ENCODE data around the gene CRACR2A. TPM values are rescaled to one million over a fixed set of nuclear protein-coding genes. Genes with fewer than 3 reads are reported as not detected.

The CRACR2A gene
- total RNA-seq, 1 donor from 2014 or later, result 0.82 TPM

- Mint-ChIP-seq H3K4me1 (ENCODE audit: low read depth) (peaks cover 7% of the 10 kb centered on the region), H3K4me3 (ENCODE audit: unreplicated experiment) (no peak overlapping the region), H3K27me3 (ENCODE audit: low read depth) (peaks cover 11% of the 10 kb centered on the region), H3K36me3 (ENCODE audit: low read depth) (no peaks in the 10 kb centered on the region), H3K9me3 (ENCODE audit: low read depth) (no peaks in the 10 kb centered on the region), H3K27ac (ENCODE audit: unreplicated experiment) (no peak overlapping the region)
- TF ChIP-seq, protein P1, sequence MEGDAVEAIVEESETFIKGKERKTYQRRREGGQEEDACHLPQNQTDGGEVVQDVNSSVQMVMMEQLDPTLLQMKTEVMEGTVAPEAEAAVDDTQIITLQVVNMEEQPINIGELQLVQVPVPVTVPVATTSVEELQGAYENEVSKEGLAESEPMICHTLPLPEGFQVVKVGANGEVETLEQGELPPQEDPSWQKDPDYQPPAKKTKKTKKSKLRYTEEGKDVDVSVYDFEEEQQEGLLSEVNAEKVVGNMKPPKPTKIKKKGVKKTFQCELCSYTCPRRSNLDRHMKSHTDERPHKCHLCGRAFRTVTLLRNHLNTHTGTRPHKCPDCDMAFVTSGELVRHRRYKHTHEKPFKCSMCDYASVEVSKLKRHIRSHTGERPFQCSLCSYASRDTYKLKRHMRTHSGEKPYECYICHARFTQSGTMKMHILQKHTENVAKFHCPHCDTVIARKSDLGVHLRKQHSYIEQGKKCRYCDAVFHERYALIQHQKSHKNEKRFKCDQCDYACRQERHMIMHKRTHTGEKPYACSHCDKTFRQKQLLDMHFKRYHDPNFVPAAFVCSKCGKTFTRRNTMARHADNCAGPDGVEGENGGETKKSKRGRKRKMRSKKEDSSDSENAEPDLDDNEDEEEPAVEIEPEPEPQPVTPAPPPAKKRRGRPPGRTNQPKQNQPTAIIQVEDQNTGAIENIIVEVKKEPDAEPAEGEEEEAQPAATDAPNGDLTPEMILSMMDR (IDR thresholded peaks at IDR 0.05), result no peak
- no peak for DNase-seq (ENCODE audit: low spot score)
Measured at GRCh38 chr12:3645091-3645490, 107.8 kb downstream of the CRACR2A start.

DNA sequence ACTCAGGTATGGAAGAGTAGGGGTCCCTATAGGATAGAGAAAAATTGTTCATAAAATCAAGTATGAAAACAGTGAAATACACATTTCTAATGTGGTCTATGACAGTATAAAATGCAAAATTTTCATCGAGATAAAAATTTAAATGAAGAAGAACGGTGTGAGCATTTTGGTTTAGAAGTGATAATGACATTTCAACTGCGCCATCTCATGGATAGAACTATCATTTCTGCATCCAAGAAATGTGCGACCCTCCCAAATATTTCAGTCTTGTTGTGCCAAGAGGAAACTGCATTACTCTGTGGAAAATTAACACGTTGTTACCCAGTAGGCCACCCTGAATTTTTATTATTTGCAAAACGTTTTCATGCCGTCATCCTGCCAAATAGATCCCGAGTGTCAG, 108.8 kb downstream of the CRACR2A start:
- Mint-ChIP-seq H3K4me3 (ENCODE audit: unreplicated experiment) (no peak overlapping the region), H3K36me3 (ENCODE audit: low read depth) (no peaks in the 10 kb centered on the region)
- TF ChIP-seq, protein P1 (IDR thresholded peaks at IDR 0.05), result no peak

DNA sequence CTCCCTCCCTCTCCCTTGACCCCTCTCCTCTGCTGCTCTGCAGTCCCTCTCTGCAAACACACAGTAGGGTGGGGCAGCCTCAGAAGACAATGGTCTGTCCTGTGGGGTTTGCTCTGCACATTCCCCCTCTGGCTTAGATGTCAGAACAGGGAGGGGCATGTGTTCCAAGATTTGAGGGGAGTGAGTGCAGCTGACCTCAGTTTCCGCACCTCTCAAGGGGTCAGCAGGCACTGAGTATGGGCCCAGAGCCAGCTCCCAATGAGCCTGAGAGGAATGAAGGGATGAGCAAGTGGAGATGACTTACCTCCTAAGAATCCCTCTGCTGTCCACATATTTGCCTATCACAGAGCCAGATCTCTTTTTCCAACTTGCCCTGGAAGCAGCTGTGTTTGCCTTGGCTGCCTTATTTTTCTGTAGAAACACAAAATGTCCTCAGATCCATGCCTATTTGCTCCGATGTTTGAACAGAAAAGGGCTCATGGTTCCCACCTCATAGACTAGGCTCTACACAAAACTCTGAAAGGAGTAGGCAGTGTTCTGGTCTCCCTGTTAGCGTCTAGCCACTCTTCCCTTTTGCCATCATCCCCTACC, 111.4 kb downstream of the CRACR2A start:
- Mint-ChIP-seq H3K27me3 (ENCODE audit: low read depth) (peaks cover 8% of the 10 kb centered on the region), H3K4me3 (ENCODE audit: unreplicated experiment) (no peak overlapping the region), H3K4me1 (ENCODE audit: low read depth) (peaks cover 7% of the 10 kb centered on the region), H3K9me3 (ENCODE audit: low read depth) (no peaks in the 10 kb centered on the region), H3K27ac (ENCODE audit: unreplicated experiment) (no peak overlapping the region), H3K36me3 (ENCODE audit: low read depth) (no peaks in the 10 kb centered on the region)
- DNase-seq (ENCODE audit: low spot score), result no peak
- TF ChIP-seq, protein P1 (IDR thresholded peaks at IDR 0.05), result no peak

More for the DNA sequence above, 108.8 kb downstream of the CRACR2A start:
- Mint-ChIP-seq H3K9me3 (ENCODE audit: low read depth) (no peaks in the 10 kb centered on the region), H3K27me3 (ENCODE audit: low read depth) (peaks cover 4% of the 10 kb centered on the region), H3K27ac (ENCODE audit: unreplicated experiment) (no peak overlapping the region), H3K4me1 (ENCODE audit: low read depth) (peaks cover 7% of the 10 kb centered on the region)
- DNase-seq (ENCODE audit: low spot score), result no peak

DNA sequence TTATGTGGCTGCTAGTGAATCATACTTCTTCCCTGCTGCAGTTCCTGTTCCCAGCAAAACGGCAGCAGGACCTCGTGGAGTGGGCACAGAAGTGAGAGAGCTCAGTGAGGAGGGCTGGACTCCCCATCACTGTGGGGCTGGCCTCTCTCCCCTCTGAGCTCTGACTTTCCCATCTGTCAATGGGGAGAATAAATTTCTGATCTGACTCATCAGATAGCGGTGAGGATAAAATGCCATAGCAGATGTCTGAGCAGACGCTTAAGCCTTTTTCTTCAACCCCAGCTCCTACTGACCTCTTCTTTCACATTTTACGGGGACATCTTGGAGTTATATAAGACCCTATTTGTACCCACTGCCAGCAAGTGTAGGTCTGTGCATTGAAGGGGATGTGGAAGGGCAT, 116.6 kb downstream of the CRACR2A start:
- TF ChIP-seq, protein P1 (IDR thresholded peaks at IDR 0.05), result no peak
- Mint-ChIP-seq H3K36me3 (ENCODE audit: low read depth) (no peaks in the 10 kb centered on the region), H3K4me3 (ENCODE audit: unreplicated experiment) (no peak overlapping the region), H3K27ac (ENCODE audit: unreplicated experiment) (no peak overlapping the region), H3K9me3 (ENCODE audit: low read depth) (no peaks in the 10 kb centered on the region), H3K27me3 (ENCODE audit: low read depth) (peaks cover 6% of the 10 kb centered on the region), H3K4me1 (ENCODE audit: low read depth) (peaks cover under 1% of the 10 kb centered on the region)
- no peak for DNase-seq (ENCODE audit: low spot score)

GRCh38 chr12:3634348-3634747, 118.6 kb downstream of the CRACR2A start:
- Mint-ChIP-seq H3K4me3 (ENCODE audit: unreplicated experiment) (no peak overlapping the region), H3K4me1 (ENCODE audit: low read depth) (no peaks in the 10 kb centered on the region), H3K9me3 (ENCODE audit: low read depth) (no peaks in the 10 kb centered on the region), H3K36me3 (ENCODE audit: low read depth) (no peaks in the 10 kb centered on the region), H3K27me3 (ENCODE audit: low read depth) (peaks cover 6% of the 10 kb centered on the region), H3K27ac (ENCODE audit: unreplicated experiment) (no peak overlapping the region)
- TF ChIP-seq, protein P1 (IDR thresholded peaks at IDR 0.05), result no peak
- DNase-seq (ENCODE audit: low spot score), result no peak
